Measurements from ENCODE around the gene MGLL. TPM values are rescaled to one million over a fixed set of nuclear protein-coding genes. Genes with fewer than 3 reads are reported as not detected.

The MGLL gene
- total and polyA plus RNA-seq, 4 donors, result 67.0 to 182 (median 78.2) TPM

DNA sequence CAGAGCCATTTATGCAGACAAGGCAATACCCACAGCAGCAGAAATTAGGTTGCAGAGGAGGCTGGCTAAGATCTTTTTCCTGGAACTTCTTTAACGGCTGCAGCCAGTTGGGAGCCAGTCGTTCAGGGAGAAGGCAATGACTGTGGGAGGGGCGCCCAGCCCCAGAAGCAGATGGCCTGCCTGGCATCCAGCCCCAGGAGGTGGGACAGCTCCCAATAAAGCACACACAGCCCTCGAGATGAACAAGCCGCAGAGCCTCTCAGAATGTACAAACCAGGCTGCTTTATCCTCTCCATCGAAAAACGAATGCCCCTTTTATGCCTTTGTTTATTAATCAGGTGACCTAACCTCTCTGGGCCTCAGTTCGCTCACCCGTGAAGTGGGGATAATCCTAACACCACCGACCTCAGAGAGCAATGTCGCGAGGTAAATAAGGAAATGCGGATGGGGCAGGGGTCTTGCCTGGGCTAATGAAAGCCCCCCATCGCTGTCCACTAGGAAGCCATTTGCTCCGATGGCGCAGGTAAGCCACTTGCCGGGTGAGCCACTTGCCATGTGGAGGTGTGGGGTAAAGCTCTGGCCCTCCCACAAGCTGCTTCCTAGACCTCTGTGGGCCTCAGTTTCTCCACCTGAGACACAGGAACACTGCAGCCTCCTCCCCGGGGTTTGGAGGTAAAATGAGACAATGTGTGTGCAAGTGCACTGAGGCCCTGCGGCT is 35.8 kb downstream of the MGLL start:
- peak overlapping the region in 1 of 2 donors; percentile 3 for H3K9ac ChIP-seq (ENCODE audit: insufficient read depth in 1 of 2, low read length in 2 of 2)
- H3K4me1 ChIP-seq (ENCODE audit: control insufficient read depth in 5 of 5, insufficient read depth in 5 of 5, low read length in 5 of 5), result peaks cover 9 to 44% (median 23%) of the 10 kb centered on the region in 5 donors
- no peaks in the 10 kb centered on the region for H3K27me3 ChIP-seq (ENCODE audit: control insufficient read depth in 3 of 3, insufficient read depth in 3 of 3, low read length in 2 of 3)
- WGBS, 2 donors, result 66 to 68% methylated on average over 19 of the region's 19 CpGs
- DNase-seq (peak; percentile 92 to 94 (median 92)), ATAC-seq (ENCODE audit: insufficient read depth, low FRiP score) (no peak)
- TF ChIP-seq, protein P1, sequence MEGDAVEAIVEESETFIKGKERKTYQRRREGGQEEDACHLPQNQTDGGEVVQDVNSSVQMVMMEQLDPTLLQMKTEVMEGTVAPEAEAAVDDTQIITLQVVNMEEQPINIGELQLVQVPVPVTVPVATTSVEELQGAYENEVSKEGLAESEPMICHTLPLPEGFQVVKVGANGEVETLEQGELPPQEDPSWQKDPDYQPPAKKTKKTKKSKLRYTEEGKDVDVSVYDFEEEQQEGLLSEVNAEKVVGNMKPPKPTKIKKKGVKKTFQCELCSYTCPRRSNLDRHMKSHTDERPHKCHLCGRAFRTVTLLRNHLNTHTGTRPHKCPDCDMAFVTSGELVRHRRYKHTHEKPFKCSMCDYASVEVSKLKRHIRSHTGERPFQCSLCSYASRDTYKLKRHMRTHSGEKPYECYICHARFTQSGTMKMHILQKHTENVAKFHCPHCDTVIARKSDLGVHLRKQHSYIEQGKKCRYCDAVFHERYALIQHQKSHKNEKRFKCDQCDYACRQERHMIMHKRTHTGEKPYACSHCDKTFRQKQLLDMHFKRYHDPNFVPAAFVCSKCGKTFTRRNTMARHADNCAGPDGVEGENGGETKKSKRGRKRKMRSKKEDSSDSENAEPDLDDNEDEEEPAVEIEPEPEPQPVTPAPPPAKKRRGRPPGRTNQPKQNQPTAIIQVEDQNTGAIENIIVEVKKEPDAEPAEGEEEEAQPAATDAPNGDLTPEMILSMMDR (IDR thresholded peaks at IDR 0.05; ENCODE audit: control extremely low read depth, extremely low read depth), result no peak
- peaks cover 0 to 2% (median 0%) of the 10 kb centered on the region in 4 donors for H3K36me3 ChIP-seq (ENCODE audit: control insufficient read depth in 4 of 4, insufficient read depth in 4 of 4, low read length in 4 of 4)
- H3K4me3 ChIP-seq, result no peak overlapping the region
- no peaks in the 10 kb centered on the region for H3K9me3 ChIP-seq (ENCODE audit: control insufficient read depth in 4 of 4, insufficient read depth in 3 of 4, low read length in 3 of 4)
- peak overlapping the region in 1 of 2 donors; percentile 70 for H3K27ac ChIP-seq (ENCODE audit: low read depth in 1 of 2, low read length in 1 of 2)

DNA sequence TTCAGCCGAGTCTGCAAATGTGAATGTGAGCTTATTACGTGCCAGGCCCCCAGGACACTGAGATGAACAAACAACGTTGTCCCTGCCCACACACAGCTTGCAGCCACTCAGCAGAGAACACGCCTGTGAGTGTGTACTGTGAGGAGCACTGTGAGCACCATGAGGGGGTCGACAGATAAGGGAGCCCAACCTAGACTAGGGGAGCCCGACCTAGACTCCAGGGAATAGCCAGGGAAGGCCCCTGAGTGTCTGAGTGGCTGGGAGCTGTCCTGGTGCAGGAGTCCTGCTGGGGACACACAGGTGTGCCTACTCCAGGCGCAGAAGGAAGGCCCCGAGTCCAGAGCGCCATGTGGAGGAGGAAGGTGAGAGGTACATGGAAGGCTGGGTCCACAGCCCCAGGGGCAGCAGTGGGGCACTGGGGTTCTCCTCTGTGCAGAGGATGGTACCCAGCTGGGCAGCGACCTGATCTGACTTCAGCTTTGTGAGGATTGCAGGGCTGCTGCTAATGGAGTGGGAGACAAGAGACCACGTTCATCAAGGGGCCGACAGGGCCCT is 36.5 kb downstream of the MGLL start:
- no peak for ATAC-seq (ENCODE audit: insufficient read depth, low FRiP score)
- H3K27ac ChIP-seq (ENCODE audit: low read depth in 1 of 2, low read length in 1 of 2), result peak overlapping the region in 1 of 2 donors; percentile 70
- H3K27me3 ChIP-seq (ENCODE audit: control insufficient read depth in 3 of 3, insufficient read depth in 3 of 3, low read length in 2 of 3), result no peaks in the 10 kb centered on the region
- peaks cover 6 to 37% (median 26%) of the 10 kb centered on the region in 5 donors for H3K4me1 ChIP-seq (ENCODE audit: control insufficient read depth in 5 of 5, insufficient read depth in 5 of 5, low read length in 5 of 5)
- no peak for DNase-seq
- WGBS, 2 donors, result 61 to 63% methylated on average over 12 of the region's 12 CpGs
- peaks cover 0 to 2% (median 0%) of the 10 kb centered on the region in 4 donors for H3K36me3 ChIP-seq (ENCODE audit: control insufficient read depth in 4 of 4, insufficient read depth in 4 of 4, low read length in 4 of 4)
- TF ChIP-seq, protein P1 (IDR thresholded peaks at IDR 0.05; ENCODE audit: control extremely low read depth, extremely low read depth), result no peak
- peak overlapping the region in 1 of 2 donors; percentile 3 for H3K9ac ChIP-seq (ENCODE audit: insufficient read depth in 1 of 2, low read length in 2 of 2)
- no peak overlapping the region for H3K4me3 ChIP-seq
- H3K9me3 ChIP-seq (ENCODE audit: control insufficient read depth in 4 of 4, insufficient read depth in 3 of 4, low read length in 3 of 4), result no peaks in the 10 kb centered on the region

DNA sequence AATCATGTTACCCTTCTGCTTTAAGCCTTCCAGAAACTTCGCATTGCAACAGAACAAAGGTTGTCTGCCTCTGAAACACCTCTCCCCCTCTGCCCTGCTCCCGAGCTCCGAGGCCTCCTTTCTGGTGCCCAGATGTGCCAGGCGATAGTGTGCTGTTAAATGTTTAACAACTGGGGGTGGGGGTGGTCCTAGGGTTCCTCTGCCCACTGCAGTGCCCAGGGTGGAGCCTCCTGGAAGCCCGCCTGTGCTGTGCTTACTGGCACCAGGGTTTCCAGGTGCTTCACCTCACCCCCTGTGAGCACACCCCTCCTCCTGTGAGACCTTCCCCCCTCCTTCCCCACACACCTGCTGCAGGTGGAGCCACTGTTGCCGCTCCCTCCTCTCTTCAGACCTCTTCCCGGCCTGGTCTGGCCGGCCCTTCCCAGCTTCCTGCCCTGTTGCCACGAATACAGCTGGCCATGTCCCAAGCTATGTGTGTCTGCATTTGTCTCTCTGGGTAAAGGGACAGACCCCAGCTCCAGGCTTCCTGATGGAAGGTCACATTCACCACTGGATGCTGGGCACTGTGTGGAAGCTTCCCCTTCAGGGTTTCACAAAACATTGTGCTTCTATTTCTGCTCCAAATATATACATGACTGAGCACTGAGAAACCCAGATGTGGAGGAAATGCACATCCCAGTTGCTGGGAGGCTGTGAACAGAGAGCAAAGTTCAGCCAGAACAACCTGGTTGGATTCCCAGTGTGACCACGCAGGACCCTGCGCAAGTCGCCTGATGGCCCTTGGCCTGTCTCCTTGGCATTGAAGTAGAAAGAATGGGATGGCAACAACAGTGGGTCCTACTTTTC is 37.2 kb downstream of the MGLL start:
- TF ChIP-seq, protein P1 (IDR thresholded peaks at IDR 0.05; ENCODE audit: control extremely low read depth, extremely low read depth), result no peak
- peak in 2 of 3 donors; percentile 37 to 49 for DNase-seq
- no peaks in the 10 kb centered on the region for H3K27me3 ChIP-seq (ENCODE audit: control insufficient read depth in 3 of 3, insufficient read depth in 3 of 3, low read length in 2 of 3)
- H3K9me3 ChIP-seq (ENCODE audit: control insufficient read depth in 4 of 4, insufficient read depth in 3 of 4, low read length in 3 of 4), result no peaks in the 10 kb centered on the region
- peaks cover 6 to 33% (median 26%) of the 10 kb centered on the region in 5 donors for H3K4me1 ChIP-seq (ENCODE audit: control insufficient read depth in 5 of 5, insufficient read depth in 5 of 5, low read length in 5 of 5)
- no peak overlapping the region for H3K9ac ChIP-seq (ENCODE audit: insufficient read depth in 1 of 2, low read length in 2 of 2)
- peak overlapping the region in 1 of 2 donors; percentile 70 for H3K27ac ChIP-seq (ENCODE audit: low read depth in 1 of 2, low read length in 1 of 2)
- WGBS, 2 donors, result 62 to 67% methylated on average over 12 of the region's 12 CpGs
- ATAC-seq (ENCODE audit: insufficient read depth, low FRiP score), result peak; percentile 36
- no peak overlapping the region for H3K4me3 ChIP-seq
- H3K36me3 ChIP-seq (ENCODE audit: control insufficient read depth in 4 of 4, insufficient read depth in 4 of 4, low read length in 4 of 4), result peaks cover 0 to 2% (median 0%) of the 10 kb centered on the region in 4 donors

All from lung (tissue), 12 donors.